GM12872 (cell line): ENCODE results near the gene IHH.

ENCODE experiments used
- CTCF ChIP-seq: IDR thresholded peaks from 3 replicates; pipeline ENCODE4 v1.5.1; 2011; ENCODE audit warnings: low read depth, mild to moderate bottlenecking, low read length, moderate library complexity; ENCODE audit not compliant: insufficient read depth

The IHH gene

GRCh38 chr2:219058541-219059374 is 2.0 kb downstream of the IHH start:
- no peak for TF ChIP-seq CTCF

- peak; percentile 93 for TF ChIP-seq CTCF
These were observed 2.8 kb downstream of the IHH start for GRCh38 chr2:219057709-219058540.

- TF ChIP-seq CTCF, result no peak
These were observed 3.6 kb downstream of the IHH start for GRCh38 chr2:219056896-219057708.

GRCh38 chr2:219056176-219056895 is 4.4 kb downstream of the IHH start:
- TF ChIP-seq CTCF, result no peak

GRCh38 chr2:219054956-219055903 is 5.5 kb downstream of the IHH start:
- TF ChIP-seq CTCF, result no peak

- no peak for TF ChIP-seq CTCF
These were observed 11.4 kb downstream of the IHH start for GRCh38 chr2:219049282-219049681.
